Ascending aorta (tissue), 2 donors: ENCODE results near the gene CDX1. TPM values are rescaled to one million over a fixed set of nuclear protein-coding genes. Genes with fewer than 3 reads are reported as not detected.

ENCODE experiments used
- DNase-seq, 2 donors: peaks; one replicate each; pipeline ENCODE4 v3.0.0-alpha.2; 2019; ENCODE audit warnings: low spot score in 2 of 2
- H3K27ac ChIP-seq, 2 donors: fragments of 200-600 bp; sonication (generic); one replicate each; pipeline ENCODE4 v1.5.1; 2016 to 2017; ENCODE audit warnings: mild to moderate bottlenecking in 1 of 2
- H3K27me3 ChIP-seq: fragments of 200-600 bp; sonication (generic); one replicate; pipeline ENCODE4 v1.5.1; 2017
- H3K36me3 ChIP-seq, 2 donors: fragments of 200-600 bp; sonication (generic); one replicate each; pipeline ENCODE4 v1.5.1; 2016
- H3K4me1 ChIP-seq, 2 donors: fragments of 200-600 bp; sonication (generic); one replicate each; pipeline ENCODE4 v1.5.1; 2016 to 2017; ENCODE audit warnings: mild to moderate bottlenecking in 1 of 2
- H3K4me3 ChIP-seq, 2 donors: fragments of 200-600 bp; sonication (generic); one replicate each; pipeline ENCODE4 v1.5.1; 2016 to 2017; ENCODE audit warnings: mild to moderate bottlenecking in 1 of 2
- H3K9me3 ChIP-seq, 2 donors: fragments of 200-600 bp; sonication (generic); one replicate each; pipeline ENCODE4 v1.5.1; 2016
- intact Hi-C: fragments of 100-400 bp; cut with DNase I; formaldehyde crosslinking; loops from one replicate; pipeline ENCODE4 v1.15.1; 2023
- total RNA-seq: library from RNA; depleted of rRNA; stranded (reverse); fragments of >200 nt; gene quantifications from one replicate; pipeline ENCODE4 v1.1.0, GENCODE V29; 2016
- TF ChIP-seq, protein P1 (sequence below), 3 experiments: fragments of 200-600 bp in 2 of 3; fragments of 450-650 bp in 1 of 3; sonication (generic) in 2 of 3; IDR thresholded peaks; one replicate each; pipeline ENCODE4 v1.5.1; 2016 to 2019; ENCODE audit warnings: antibody characterized with exemption in 3 of 3, mild to moderate bottlenecking in 1 of 3, moderate library complexity in 1 of 3

CDX1 gene
- total RNA-seq, 1 donor from 2014 or later = not detected

DNA sequence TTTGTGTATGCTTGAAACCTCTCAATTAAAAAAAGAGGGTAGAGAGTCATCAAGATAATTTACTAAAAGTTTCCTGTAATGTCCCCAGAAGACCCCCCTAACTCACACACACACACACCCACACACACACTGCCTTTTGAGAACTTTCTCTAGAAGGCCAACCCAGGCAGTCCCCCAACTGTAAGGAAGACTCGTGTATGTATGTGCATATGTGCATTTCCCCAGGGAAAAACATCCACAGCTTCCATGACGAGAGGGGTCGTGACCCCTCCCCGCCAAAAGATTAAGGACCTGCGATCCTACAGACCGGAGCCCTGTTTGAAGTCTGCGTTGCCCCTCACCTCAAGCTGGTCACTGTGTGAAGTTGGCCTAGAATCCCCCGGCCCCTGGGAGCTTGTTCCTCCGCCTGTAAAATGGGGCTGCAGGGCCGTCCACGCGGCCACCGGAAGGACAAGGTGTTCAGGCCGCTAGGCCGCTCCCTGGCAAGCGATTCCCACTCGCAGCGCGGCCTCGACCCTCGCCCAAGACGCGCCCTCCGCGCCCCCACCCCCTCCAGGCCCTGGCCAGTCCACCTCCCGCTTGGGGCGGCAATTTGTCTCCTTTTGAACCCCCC is 435 bp upstream of the CDX1 start:
- intact Hi-C loops = no loop called here
- H3K27me3 ChIP-seq = no peaks in the 10 kb centered on the region
- no peak for DNase-seq
- H3K4me1 ChIP-seq = peaks cover 4 to 23% of the 10 kb centered on the region in 2 donors
- TF ChIP-seq, protein P1, sequence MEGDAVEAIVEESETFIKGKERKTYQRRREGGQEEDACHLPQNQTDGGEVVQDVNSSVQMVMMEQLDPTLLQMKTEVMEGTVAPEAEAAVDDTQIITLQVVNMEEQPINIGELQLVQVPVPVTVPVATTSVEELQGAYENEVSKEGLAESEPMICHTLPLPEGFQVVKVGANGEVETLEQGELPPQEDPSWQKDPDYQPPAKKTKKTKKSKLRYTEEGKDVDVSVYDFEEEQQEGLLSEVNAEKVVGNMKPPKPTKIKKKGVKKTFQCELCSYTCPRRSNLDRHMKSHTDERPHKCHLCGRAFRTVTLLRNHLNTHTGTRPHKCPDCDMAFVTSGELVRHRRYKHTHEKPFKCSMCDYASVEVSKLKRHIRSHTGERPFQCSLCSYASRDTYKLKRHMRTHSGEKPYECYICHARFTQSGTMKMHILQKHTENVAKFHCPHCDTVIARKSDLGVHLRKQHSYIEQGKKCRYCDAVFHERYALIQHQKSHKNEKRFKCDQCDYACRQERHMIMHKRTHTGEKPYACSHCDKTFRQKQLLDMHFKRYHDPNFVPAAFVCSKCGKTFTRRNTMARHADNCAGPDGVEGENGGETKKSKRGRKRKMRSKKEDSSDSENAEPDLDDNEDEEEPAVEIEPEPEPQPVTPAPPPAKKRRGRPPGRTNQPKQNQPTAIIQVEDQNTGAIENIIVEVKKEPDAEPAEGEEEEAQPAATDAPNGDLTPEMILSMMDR (IDR thresholded peaks at IDR 0.05) = no peak
- H3K27ac ChIP-seq = no peak overlapping the region
- H3K9me3 ChIP-seq = no peaks in the 10 kb centered on the region
- no peak overlapping the region for H3K4me3 ChIP-seq
- no peaks in the 10 kb centered on the region for H3K36me3 ChIP-seq

GRCh38 chr5:150167512-150167850 is 903 bp downstream of the CDX1 start:
- no peak overlapping the region for H3K27ac ChIP-seq
- H3K4me3 ChIP-seq = no peak overlapping the region
- intact Hi-C loops = no loop called here
- H3K36me3 ChIP-seq = no peaks in the 10 kb centered on the region
- H3K27me3 ChIP-seq = no peaks in the 10 kb centered on the region
- H3K4me1 ChIP-seq = peaks cover 4 to 11% of the 10 kb centered on the region in 2 donors
- TF ChIP-seq, protein P1 (IDR thresholded peaks at IDR 0.05) = no peak
- DNase-seq = no peak
- no peaks in the 10 kb centered on the region for H3K9me3 ChIP-seq

DNA sequence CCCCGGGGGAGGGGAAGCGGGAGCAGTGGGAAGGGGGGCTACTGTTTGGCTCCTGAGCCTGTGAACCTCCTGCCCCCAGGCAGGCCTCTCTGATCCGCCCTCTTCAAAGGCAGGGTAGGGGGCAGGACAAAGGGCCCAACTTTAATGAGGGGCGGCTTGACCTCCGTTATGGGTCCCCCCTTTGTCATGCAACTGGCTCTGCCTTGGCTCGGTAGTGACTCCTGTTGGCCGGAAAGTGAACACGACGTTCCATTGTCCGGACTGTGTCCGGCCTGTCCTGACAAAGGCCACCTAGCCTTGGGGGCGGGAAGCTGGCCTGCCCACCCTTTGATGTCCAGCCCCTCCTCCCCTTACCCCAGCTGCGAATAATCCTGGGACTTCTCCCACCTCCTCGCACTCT is 1.3 kb downstream of the CDX1 start:
- no peaks in the 10 kb centered on the region for H3K27me3 ChIP-seq
- no peaks in the 10 kb centered on the region for H3K9me3 ChIP-seq
- peaks cover 4 to 10% of the 10 kb centered on the region in 2 donors for H3K4me1 ChIP-seq
- no peaks in the 10 kb centered on the region for H3K36me3 ChIP-seq
- no peak for DNase-seq
- H3K4me3 ChIP-seq = no peak overlapping the region
- intact Hi-C loops = no loop called here
- TF ChIP-seq, protein P1 (IDR thresholded peaks at IDR 0.05) = no peak
- no peak overlapping the region for H3K27ac ChIP-seq

DNA sequence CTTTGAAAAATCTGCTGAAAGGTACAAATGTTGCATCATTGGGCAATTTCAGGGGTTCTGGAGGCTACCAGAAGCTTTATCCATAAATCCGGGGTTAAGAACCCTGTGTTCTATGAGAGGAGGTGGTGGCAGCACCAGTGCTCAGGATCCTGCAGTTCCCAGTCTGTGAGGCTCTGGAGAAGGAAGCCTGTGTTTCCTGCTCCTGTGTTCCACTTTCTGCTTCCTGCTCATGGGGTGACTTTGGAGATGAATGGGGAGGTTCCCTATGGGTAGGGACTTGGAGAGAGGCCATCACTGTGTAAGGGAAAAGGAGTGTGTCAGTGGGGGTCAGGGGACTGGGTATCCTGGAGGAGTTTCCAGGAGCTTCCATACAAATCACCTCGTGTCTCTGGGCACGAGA is 2.3 kb downstream of the CDX1 start:
- H3K27ac ChIP-seq = no peak overlapping the region
- no peak for DNase-seq
- no peak overlapping the region for H3K4me3 ChIP-seq
- no peaks in the 10 kb centered on the region for H3K36me3 ChIP-seq
- H3K9me3 ChIP-seq = no peaks in the 10 kb centered on the region
- H3K27me3 ChIP-seq = no peaks in the 10 kb centered on the region
- intact Hi-C loops = no loop called here
- peaks cover under 1 to 5% of the 10 kb centered on the region in 2 donors for H3K4me1 ChIP-seq
- TF ChIP-seq, protein P1 (IDR thresholded peaks at IDR 0.05) = no peak

DNA sequence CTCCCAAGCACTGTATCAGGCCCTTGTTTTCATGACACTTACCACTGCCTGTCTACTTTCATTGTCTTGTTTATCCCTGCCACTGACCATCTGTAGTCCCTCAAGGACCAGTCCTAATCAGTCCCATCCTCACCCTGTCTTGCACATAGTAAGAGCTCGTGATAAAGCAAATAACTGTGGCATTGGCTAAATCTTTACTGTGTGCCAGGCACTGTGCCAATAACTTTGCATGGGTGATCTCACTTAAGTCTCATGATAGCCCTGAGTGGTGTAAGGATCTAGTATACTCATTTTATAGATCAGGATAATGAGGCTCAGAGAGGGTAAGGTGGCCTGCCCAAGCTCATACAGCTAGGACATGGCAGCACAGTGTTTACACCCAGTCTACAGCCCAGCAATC is 5.6 kb downstream of the CDX1 start:
- DNase-seq = no peak
- no peak overlapping the region for H3K4me3 ChIP-seq
- intact Hi-C loops = no loop called here
- no peaks in the 10 kb centered on the region for H3K36me3 ChIP-seq
- TF ChIP-seq, protein P1 (IDR thresholded peaks at IDR 0.05) = no peak
- no peaks in the 10 kb centered on the region for H3K9me3 ChIP-seq
- H3K27ac ChIP-seq = no peak overlapping the region
- H3K4me1 ChIP-seq = peaks cover 5 to 18% of the 10 kb centered on the region in 2 donors
- H3K27me3 ChIP-seq = no peaks in the 10 kb centered on the region

GRCh38 chr5:150172556-150172955 is 6.0 kb downstream of the CDX1 start:
- Histone ChIP-seq H3K9me3 (no peaks in the 10 kb centered on the region), H3K4me3 (no peak overlapping the region), H3K27me3 (no peaks in the 10 kb centered on the region), H3K4me1 (peaks cover 5 to 22% of the 10 kb centered on the region in 2 donors), H3K27ac (no peak overlapping the region), H3K36me3 (no peaks in the 10 kb centered on the region)
- intact Hi-C loops = no loop called here
- TF ChIP-seq, protein P1 (IDR thresholded peaks at IDR 0.05) = no peak
- no peak for DNase-seq
